ENCODE data around the gene R3HDM4. TPM values are rescaled to one million over a fixed set of nuclear protein-coding genes. Genes with fewer than 3 reads are reported as not detected.
"Not testable (repeated sequence)": the region's sequence is repeated elsewhere in the genome, so short reads cannot be mapped to it uniquely, and the experiment has no call there.

R3HDM4 gene
- total and polyA plus RNA-seq, 5 donors = 18.6 to 31.2 (median 23.6) TPM

GRCh38 chr19:858868-859843 is 53.9 kb downstream of the R3HDM4 start, which contains the start of gene CFD:
CFD (plus strand) TSS chr19:859664; CDS start chr19:859690, 26 bp downstream.
- peak within 1 kb of the TSS; percentile 54 for H3K4me3 ChIP-seq (ENCODE audit: low read length)
- ATAC-seq = peak; percentile 59 to 77
- H3K27me3 ChIP-seq (ENCODE audit: control insufficient read depth, insufficient read depth) = no peaks in the 10 kb centered on the region
- intact Hi-C loops (cut with DNase I) = loop anchor here in 3 of 4 donors (5.0 to 10.0 kb wide), 5 partner anchors 54 to 92 kb away; partner anchors contain the start of gene KISS1R (in 1 of the 3)
- no peaks in the 10 kb centered on the region for H3K4me1 ChIP-seq (ENCODE audit: control insufficient read depth, insufficient read depth, low read length)
- H3K9me3 ChIP-seq (ENCODE audit: control insufficient read depth, low read length) = no peaks in the 10 kb centered on the region
- WGBS = 38% methylated on average over 24 of the region's 24 CpGs
- peak; percentile 80 to 93 (median 90) for DNase-seq
- peak within 1 kb of the TSS; percentile 86 for H3K27ac ChIP-seq (ENCODE audit: low read length)

- peak in 1 of 3 donors; percentile 26 for DNase-seq
Measured at GRCh38 chr19:858284-858683, 54.7 kb downstream of the R3HDM4 start.

GRCh38 chr19:855566-856120 is 57.4 kb downstream of the R3HDM4 start:
- DNase-seq (peak; percentile 16 to 54 (median 46)), ATAC-seq (no peak)
- Histone ChIP-seq H3K27me3 (ENCODE audit: control insufficient read depth, insufficient read depth) (no peaks in the 10 kb centered on the region), H3K4me1 (ENCODE audit: control insufficient read depth, insufficient read depth, low read length) (no peaks in the 10 kb centered on the region), H3K27ac (ENCODE audit: low read length) (no peak overlapping the region), H3K4me3 (ENCODE audit: low read length) (no peak overlapping the region), H3K9me3 (ENCODE audit: control insufficient read depth, low read length) (no peaks in the 10 kb centered on the region)
- intact Hi-C loops (cut with DNase I) = loop anchor here in 3 of 4 donors (5.0 to 10.0 kb wide), 5 partner anchors 51 to 88 kb away; partner anchors contain the start of gene KISS1R (in 1 of the 3)
- WGBS = 73% methylated on average over 40 of the region's 40 CpGs

More at GRCh38 chr19:858284-858683, 54.7 kb downstream of the R3HDM4 start:
- intact Hi-C loops (cut with DNase I) = loop anchor here in 3 of 4 donors (5.0 to 10.0 kb wide), 5 partner anchors 53 to 91 kb away; partner anchors contain the start of gene KISS1R (in 1 of the 3)
- Histone ChIP-seq H3K27ac (ENCODE audit: low read length) (peak overlapping the region; percentile 62), H3K9me3 (ENCODE audit: control insufficient read depth, low read length) (no peaks in the 10 kb centered on the region), H3K4me1 (ENCODE audit: control insufficient read depth, insufficient read depth, low read length) (no peaks in the 10 kb centered on the region), H3K27me3 (ENCODE audit: control insufficient read depth, insufficient read depth) (no peaks in the 10 kb centered on the region), H3K4me3 (ENCODE audit: low read length) (no peak overlapping the region)
- ATAC-seq = no peak
- WGBS = 79% methylated on average over 9 of the region's 9 CpGs

GRCh38 chr19:855142-855541 is 57.9 kb downstream of the R3HDM4 start:
- DNase-seq (peak in 1 of 3 donors; percentile 40), ATAC-seq (no peak)
- Histone ChIP-seq H3K27ac (ENCODE audit: low read length) (no peak overlapping the region), H3K27me3 (ENCODE audit: control insufficient read depth, insufficient read depth) (no peaks in the 10 kb centered on the region), H3K4me3 (ENCODE audit: low read length) (no peak overlapping the region), H3K9me3 (ENCODE audit: control insufficient read depth, low read length) (no peaks in the 10 kb centered on the region), H3K4me1 (ENCODE audit: control insufficient read depth, insufficient read depth, low read length) (no peaks in the 10 kb centered on the region)
- WGBS = 87% methylated on average over 12 of the region's 12 CpGs
- intact Hi-C loops (cut with DNase I) = loop anchor here in 3 of 4 donors (5.0 to 10.0 kb wide), 5 partner anchors 50 to 88 kb away; partner anchors contain the start of gene KISS1R (in 1 of the 3)

- Histone ChIP-seq H3K27ac (ENCODE audit: low read length) (no peak overlapping the region), H3K9me3 (ENCODE audit: control insufficient read depth, low read length) (no peaks in the 10 kb centered on the region), H3K4me1 (ENCODE audit: control insufficient read depth, insufficient read depth, low read length) (no peaks in the 10 kb centered on the region), H3K4me3 (ENCODE audit: low read length) (no peak overlapping the region), H3K27me3 (ENCODE audit: control insufficient read depth, insufficient read depth) (no peaks in the 10 kb centered on the region)
- intact Hi-C loops (cut with DNase I) = loop anchor here in 2 of 4 donors (10.0 kb wide), 2 partner anchors 50 to 80 kb away; no protein-coding TSS in a partner anchor
- no peak for ATAC-seq
- WGBS = 79% methylated on average over 6 of the region's 6 CpGs
- DNase-seq = no peak
Measured at GRCh38 chr19:854549-854948, 58.5 kb downstream of the R3HDM4 start.

GRCh38 chr19:853614-854220 is 59.3 kb downstream of the R3HDM4 start:
- WGBS = 81% methylated on average over 12 of the region's 17 CpGs

GRCh38 chr19:853014-853585 is 59.9 kb downstream of the R3HDM4 start:
- no peak for ATAC-seq

More at GRCh38 chr19:853614-854220, 59.3 kb downstream of the R3HDM4 start:
- H3K4me1 ChIP-seq (ENCODE audit: control insufficient read depth, insufficient read depth, low read length); H3K4me3 ChIP-seq (ENCODE audit: low read length); H3K27ac ChIP-seq (ENCODE audit: low read length); H3K9me3 ChIP-seq (ENCODE audit: control insufficient read depth, low read length); ATAC-seq; H3K27me3 ChIP-seq (ENCODE audit: control insufficient read depth, insufficient read depth): not testable (repeated sequence)
- DNase-seq = peak in 2 of 3 donors; percentile 44 to 50
- intact Hi-C loops (cut with DNase I) = loop anchor here in 2 of 4 donors (10.0 kb wide), 2 partner anchors 49 to 79 kb away; no protein-coding TSS in a partner anchor

GRCh38 chr19:852136-853013 is 60.6 kb downstream of the R3HDM4 start, which contains the start of gene ELANE:
ELANE (plus strand) TSS chr19:852303; CDS start chr19:852329, 26 bp downstream.
- Histone ChIP-seq H3K27me3 (ENCODE audit: control insufficient read depth, insufficient read depth) (no peaks in the 10 kb centered on the region), H3K4me1 (ENCODE audit: control insufficient read depth, insufficient read depth, low read length) (no peaks in the 10 kb centered on the region), H3K9me3 (ENCODE audit: control insufficient read depth, low read length) (no peaks in the 10 kb centered on the region), H3K27ac (ENCODE audit: low read length) (peak within 1 kb of the TSS; percentile 34), H3K4me3 (ENCODE audit: low read length) (no peak within 1 kb of the TSS)
- DNase-seq = peak in 2 of 3 donors; percentile 63 to 72
- ATAC-seq = no peak
- intact Hi-C loops (cut with DNase I) = loop anchor here in 2 of 4 donors (10.0 kb wide), 2 partner anchors 48 to 78 kb away; no protein-coding TSS in a partner anchor
- WGBS = 64% methylated on average over 55 of the region's 55 CpGs

More at GRCh38 chr19:853014-853585, 59.9 kb downstream of the R3HDM4 start:
- no peaks in the 10 kb centered on the region for H3K4me1 ChIP-seq (ENCODE audit: control insufficient read depth, insufficient read depth, low read length)
- intact Hi-C loops (cut with DNase I) = loop anchor here in 2 of 4 donors (10.0 kb wide), 2 partner anchors 48 to 78 kb away; no protein-coding TSS in a partner anchor
- H3K4me3 ChIP-seq (ENCODE audit: low read length) = no peak overlapping the region
- no peak overlapping the region for H3K27ac ChIP-seq (ENCODE audit: low read length)
- WGBS = 31% methylated on average over 67 of the region's 67 CpGs
- H3K9me3 ChIP-seq (ENCODE audit: control insufficient read depth, low read length) = no peaks in the 10 kb centered on the region
- DNase-seq = peak in 1 of 3 donors; percentile 38
- no peaks in the 10 kb centered on the region for H3K27me3 ChIP-seq (ENCODE audit: control insufficient read depth, insufficient read depth)

- WGBS = 30% methylated on average over 13 of the region's 13 CpGs
- ATAC-seq (no peak), DNase-seq (peak in 1 of 3 donors; percentile 31)
- intact Hi-C loops (cut with DNase I) = loop anchor here in 2 of 4 donors (10.0 kb wide), 2 partner anchors 46 to 76 kb away; no protein-coding TSS in a partner anchor
- H3K27me3 ChIP-seq (ENCODE audit: control insufficient read depth, insufficient read depth) = no peaks in the 10 kb centered on the region
- H3K27ac ChIP-seq (ENCODE audit: low read length) = peak overlapping the region; percentile 34
- H3K4me3 ChIP-seq (ENCODE audit: low read length) = no peak overlapping the region
- H3K9me3 ChIP-seq (ENCODE audit: control insufficient read depth, low read length) = no peaks in the 10 kb centered on the region
- H3K4me1 ChIP-seq (ENCODE audit: control insufficient read depth, insufficient read depth, low read length) = no peaks in the 10 kb centered on the region
Measured at GRCh38 chr19:850979-851335, 62.1 kb downstream of the R3HDM4 start.
